ENCODE measurements around the gene USP3.

GRCh38 chr15:63478243-63478642, 26.1 kb upstream of the USP3 start:
- no peak for TF ChIP-seq EZH2phosphoT487 (conservative IDR thresholded peaks at IDR 0.05; ENCODE audit: low read length)
- TF ChIP-seq CTCF (IDR thresholded peaks at IDR 0.05; ENCODE audit: insufficient read depth, low read length, poor library complexity, severe bottlenecking) = no peak
